Measurements from ENCODE around the gene HEATR5A. TPM values are rescaled to one million over a fixed set of nuclear protein-coding genes. Genes with fewer than 3 reads are reported as not detected.

HEATR5A gene
- polyA plus RNA-seq, 1 of the 3 experiments (the other 2 are of a cell fraction), result 7.1 TPM

- Histone ChIP-seq H3K4me3 (ENCODE audit: low read depth in 2 of 2, low read length in 1 of 2) (no peak overlapping the region), H3F3A (replicated peaks; ENCODE audit: insufficient read depth) (no peaks in the 10 kb centered on the region), H3K27ac (ENCODE audit: low read depth in 2 of 2, low read length in 1 of 2) (no peak overlapping the region), H3K27me3 (ENCODE audit: insufficient read depth) (no peaks in the 10 kb centered on the region), H3K9me3 (no peaks in the 10 kb centered on the region), H4K20me1 (ENCODE audit: insufficient read depth) (no peaks in the 10 kb centered on the region), H3K9me2 (no peaks in the 10 kb centered on the region), H3K9ac (no peak overlapping the region), H3K4me2 (no peak overlapping the region), H3K4me1 (ENCODE audit: control insufficient read depth in 1 of 2, insufficient read depth in 2 of 2, low read depth in 1 of 2, low read length in 1 of 2) (no peaks in the 10 kb centered on the region), H2AFZ (ENCODE audit: low read depth) (no peak overlapping the region), H3K36me3 (replicated peaks in 1 of 2; ENCODE audit: control insufficient read depth in 1 of 2, insufficient read depth in 2 of 2, low read length in 1 of 2) (peaks cover 26 to 48% of the 10 kb centered on the region in 2 experiments), H3K79me2 (ENCODE audit: insufficient read depth) (no peaks in the 10 kb centered on the region)
- CTCF ChIA-PET, result interaction anchor here (0.8 to 1.7 kb wide), 4 partner anchors 11 to 25 kb away, joined by 3 to 5 read pairs (median 4); no protein-coding TSS in a partner anchor
- no peak for DNase-seq
- POLR2A ChIA-PET, result no interaction called here
- TF ChIP-seq RFX5 (IDR thresholded peaks at IDR 0.05; ENCODE audit: low read length) (no peak), CTCF (IDR thresholded peaks at IDR 0.05) (no peak), RXRA (IDR thresholded peaks at IDR 0.05; ENCODE audit: borderline replicate concordance, low read depth) (no peak), FOXM1 (IDR thresholded peaks at IDR 0.05; ENCODE audit: low read depth) (no peak), EP300 (IDR thresholded peaks at IDR 0.05; ENCODE audit: borderline replicate concordance in 1 of 2, low read depth in 1 of 2, low read length in 1 of 2) (no peak), EZH2phosphoT487 (IDR thresholded peaks at IDR 0.05; ENCODE audit: borderline replicate concordance, low read depth) (no peak), MEF2A (IDR thresholded peaks at IDR 0.05; ENCODE audit: borderline replicate concordance, low read depth) (no peak), NRF1 (IDR thresholded peaks at IDR 0.05; ENCODE audit: low read depth, low read length) (no peak), FOSL2 (IDR thresholded peaks at IDR 0.05; ENCODE audit: borderline replicate concordance, low read depth) (no peak), YY1 (IDR thresholded peaks at IDR 0.05; ENCODE audit: low read depth) (no peak), ELF1 (IDR thresholded peaks at IDR 0.05) (no peak)
- WGBS (ENCODE audit: low lambda C conversion rate), result 97% methylated on average over 3 of the region's 3 CpGs
Observed at GRCh38 chr14:31395119-31395518, 25.2 kb downstream of the HEATR5A start.

- no peak for TF ChIP-seq FOXJ3 (CRISPR knock-in tag; IDR thresholded peaks at IDR 0.05)
- TF ChIP-seq POLR2AphosphoS5 (IDR thresholded peaks at IDR 0.05; ENCODE audit: low read depth, low read length), result no peak
- no peak for TF ChIP-seq PBX3 (IDR thresholded peaks at IDR 0.05)
- TF ChIP-seq TAF1 (IDR thresholded peaks at IDR 0.05; ENCODE audit: borderline replicate concordance, low read depth, low read length), result no peak
- TF ChIP-seq SMC3 (IDR thresholded peaks at IDR 0.05; ENCODE audit: low read depth, low read length), result no peak
- no peak for TF ChIP-seq FOSL2 (IDR thresholded peaks at IDR 0.05; ENCODE audit: borderline replicate concordance, low read depth)
- no peak for TF ChIP-seq IRF3 (IDR thresholded peaks at IDR 0.05; ENCODE audit: low read depth, low read length)
- no peak for TF ChIP-seq CHD2 (IDR thresholded peaks at IDR 0.05; ENCODE audit: low read length, partially characterized antibody)
- TF ChIP-seq NFIC (IDR thresholded peaks at IDR 0.05; ENCODE audit: borderline replicate concordance), result no peak
- no peak for TF ChIP-seq SIN3A (IDR thresholded peaks at IDR 0.05; ENCODE audit: borderline replicate concordance, low read depth, low read length)
- no peak for TF ChIP-seq TCF12 (IDR thresholded peaks at IDR 0.05)
- TF ChIP-seq GATA2 (CRISPR knock-in tag; IDR thresholded peaks at IDR 0.05), result no peak
- TF ChIP-seq GABPA (IDR thresholded peaks at IDR 0.05; ENCODE audit: low read depth), result no peak
Observed at GRCh38 chr14:31391977-31392503, 28.3 kb downstream of the HEATR5A start.

More at GRCh38 chr14:31391977-31392503, 28.3 kb downstream of the HEATR5A start:
- Histone ChIP-seq H3K9me2 (no peaks in the 10 kb centered on the region), H3F3A (replicated peaks; ENCODE audit: insufficient read depth) (no peaks in the 10 kb centered on the region), H3K27me3 (ENCODE audit: insufficient read depth) (no peaks in the 10 kb centered on the region), H3K9me3 (no peaks in the 10 kb centered on the region), H2AFZ (ENCODE audit: low read depth) (no peak overlapping the region), H3K79me2 (ENCODE audit: insufficient read depth) (no peaks in the 10 kb centered on the region), H3K27ac (ENCODE audit: low read depth in 2 of 2, low read length in 1 of 2) (no peak overlapping the region), H3K4me1 (ENCODE audit: control insufficient read depth in 1 of 2, insufficient read depth in 2 of 2, low read depth in 1 of 2, low read length in 1 of 2) (no peaks in the 10 kb centered on the region), H3K9ac (no peak overlapping the region), H3K4me2 (no peak overlapping the region), H3K4me3 (ENCODE audit: low read depth in 2 of 2, low read length in 1 of 2) (no peak overlapping the region), H3K36me3 (replicated peaks in 1 of 2; ENCODE audit: control insufficient read depth in 1 of 2, insufficient read depth in 2 of 2, low read length in 1 of 2) (peaks cover 16 to 32% of the 10 kb centered on the region in 2 experiments), H4K20me1 (ENCODE audit: insufficient read depth) (no peaks in the 10 kb centered on the region)
- ChIA-PET POLR2A (no interaction called here), CTCF (interaction anchor here (0.9 kb wide), 1 partner anchor 12 kb away, joined by 3 read pairs; no protein-coding TSS in a partner anchor)
- no peak for DNase-seq
